Astrocyte (in vitro differentiated cells and primary cell): ENCODE measurements around the gene LEMD2. TPM values are rescaled to one million over a fixed set of nuclear protein-coding genes. Genes with fewer than 3 reads are reported as not detected.

ENCODE experiments used
- DNase-seq: peaks from one replicate; pipeline ENCODE4 v3.0.0-alpha.2; 2010; ENCODE audit warnings: low read depth
- FAIRE-seq: peaks from 2 replicates; lab custom pipeline; 2011; peaks lifted over from hg19 to GRCh38; lab: Jason Lieb, UNC
- H2AFZ ChIP-seq: 2 replicates; pipeline ENCODE4 v1.6.0; 2012; ENCODE audit warnings: low read depth, low read length, inconsistent platforms
- H3K27ac ChIP-seq: 2 replicates; pipeline ENCODE4 v1.5.1; 2011; ENCODE audit warnings: low read depth, low read length, inconsistent platforms
- H3K27me3 ChIP-seq: 2 replicates; pipeline ENCODE4 v1.6.0; 2011; ENCODE audit warnings: low read length, inconsistent platforms; ENCODE audit not compliant: insufficient read depth
- H3K36me3 ChIP-seq: 2 replicates; pipeline ENCODE4 v1.5.1; 2011; ENCODE audit warnings: low read length, inconsistent platforms; ENCODE audit not compliant: insufficient read depth
- H3K4me1 ChIP-seq: 2 replicates; pipeline ENCODE4 v1.5.1; 2011; ENCODE audit warnings: low read length, inconsistent platforms; ENCODE audit not compliant: insufficient read depth
- H3K4me2 ChIP-seq: 2 replicates; pipeline ENCODE4 v1.6.0; 2012; ENCODE audit warnings: low read length, inconsistent platforms
- H3K4me3 ChIP-seq: 2 replicates; pipeline ENCODE4 v1.5.1; 2011; ENCODE audit warnings: low read depth, mild to moderate bottlenecking, low read length, inconsistent platforms; ENCODE audit not compliant: insufficient read depth
- H3K79me2 ChIP-seq: 2 replicates; pipeline ENCODE4 v1.6.0; 2012; ENCODE audit warnings: mild to moderate bottlenecking, low read length, inconsistent platforms; ENCODE audit not compliant: insufficient read depth
- H3K9ac ChIP-seq: 2 replicates; pipeline ENCODE4 v1.6.0; 2012; ENCODE audit warnings: mild to moderate bottlenecking, low read length, inconsistent platforms
- H3K9me3 ChIP-seq: 2 replicates; pipeline ENCODE4 v1.5.1; 2012; ENCODE audit warnings: low read depth, mild to moderate bottlenecking, low read length, inconsistent platforms; ENCODE audit not compliant: insufficient read depth
- H4K20me1 ChIP-seq: 2 replicates; pipeline ENCODE4 v1.6.0; 2012; ENCODE audit warnings: low read length, inconsistent platforms; ENCODE audit not compliant: insufficient read depth
- H3K27ac Mint-ChIP-seq: one replicate; pipeline ENCODE4 v1.8.0; 2021; ENCODE audit warnings: mild to moderate bottlenecking, mixed read lengths; ENCODE audit not compliant: unreplicated experiment
- H3K27me3 Mint-ChIP-seq: one replicate; pipeline ENCODE4 v1.8.0; 2021; ENCODE audit warnings: low read depth, mixed read lengths; ENCODE audit not compliant: unreplicated experiment
- H3K36me3 Mint-ChIP-seq: one replicate; pipeline ENCODE4 v1.8.0; 2021; ENCODE audit warnings: low read depth, mixed read lengths; ENCODE audit not compliant: unreplicated experiment
- H3K4me1 Mint-ChIP-seq: one replicate; pipeline ENCODE4 v1.8.0; 2021; ENCODE audit warnings: low read depth, mixed read lengths; ENCODE audit not compliant: unreplicated experiment
- H3K4me3 Mint-ChIP-seq: one replicate; pipeline ENCODE4 v1.8.0; 2021; ENCODE audit warnings: mild to moderate bottlenecking, moderate library complexity, mixed read lengths; ENCODE audit not compliant: unreplicated experiment
- H3K9me3 Mint-ChIP-seq: one replicate; pipeline ENCODE4 v1.8.0; 2021; ENCODE audit warnings: mild to moderate bottlenecking, mixed read lengths; ENCODE audit not compliant: unreplicated experiment
- EZH2 ChIP-seq: IDR thresholded peaks from 2 replicates; pipeline ENCODE4 v1.6.1; 2012; ENCODE audit warnings: mild to moderate bottlenecking, low read length, inconsistent platforms; ENCODE audit not compliant: insufficient read depth
- total RNA-seq: library from RNA; stranded (reverse); gene quantifications from 2 replicates; pipeline ENCODE4 v1.2.1, GENCODE V29; 2021
- TF ChIP-seq, protein P1 (sequence below): IDR thresholded peaks from 2 replicates; pipeline ENCODE4 v1.5.1; 2011; ENCODE audit warnings: low read depth, mild to moderate bottlenecking, inconsistent platforms, low read length, moderate library complexity; ENCODE audit not compliant: insufficient read depth

The LEMD2 gene
- total RNA-seq, 1 donor from 2014 or later: 62.2 TPM

DNA sequence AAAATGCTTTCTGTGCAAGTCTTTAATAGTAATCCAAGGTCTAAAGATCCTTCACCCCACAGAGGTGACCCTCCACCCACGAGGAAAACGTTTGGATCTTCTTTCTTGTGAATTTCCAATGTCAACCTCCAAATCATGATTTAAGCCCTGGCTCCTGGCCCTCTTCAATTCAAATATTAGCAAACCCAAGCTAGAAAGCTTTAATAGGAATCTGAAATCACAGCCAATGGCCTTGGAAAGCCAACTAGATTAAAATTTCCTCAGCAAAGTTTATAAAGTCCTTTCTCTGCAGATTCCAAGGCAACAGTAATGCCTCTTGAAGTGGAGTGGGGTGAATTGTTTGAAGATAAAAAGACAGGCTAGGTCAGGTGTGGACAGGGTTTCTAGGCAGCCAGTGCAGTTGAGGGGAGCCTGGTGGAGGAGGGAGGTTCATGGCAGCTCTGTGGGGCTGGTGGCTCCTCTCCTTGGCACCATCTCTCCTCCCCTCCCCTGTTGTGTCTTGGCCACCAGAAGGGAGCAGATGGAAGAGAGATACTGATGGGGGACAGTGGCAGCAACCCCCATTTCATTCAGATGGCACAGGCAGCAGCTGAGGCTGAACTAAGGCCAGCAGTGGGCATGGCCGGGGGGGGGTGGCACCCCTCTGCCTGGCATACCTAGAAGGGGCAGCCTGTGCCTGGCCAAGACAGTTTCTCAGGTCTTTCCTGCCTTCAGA, 65.4 kb downstream of the LEMD2 start:
- no peak overlapping the region for H3K9ac ChIP-seq
- no peak for FAIRE-seq
- no peaks in the 10 kb centered on the region for H3K4me1 ChIP-seq
- Mint-ChIP-seq H3K4me3 (no peak overlapping the region), H3K27me3 (peaks cover 52% of the 10 kb centered on the region), H3K27ac (no peak overlapping the region), H3K4me1 (no peaks in the 10 kb centered on the region), H3K9me3 (peaks cover 2% of the 10 kb centered on the region), H3K36me3 (peaks cover 4% of the 10 kb centered on the region)
- H3K27ac ChIP-seq: no peak overlapping the region
- H3K27me3 ChIP-seq: peaks cover 57% of the 10 kb centered on the region
- H3K4me2 ChIP-seq: no peak overlapping the region
- H3K79me2 ChIP-seq: no peaks in the 10 kb centered on the region
- no peak overlapping the region for H3K4me3 ChIP-seq
- TF ChIP-seq, protein P1, sequence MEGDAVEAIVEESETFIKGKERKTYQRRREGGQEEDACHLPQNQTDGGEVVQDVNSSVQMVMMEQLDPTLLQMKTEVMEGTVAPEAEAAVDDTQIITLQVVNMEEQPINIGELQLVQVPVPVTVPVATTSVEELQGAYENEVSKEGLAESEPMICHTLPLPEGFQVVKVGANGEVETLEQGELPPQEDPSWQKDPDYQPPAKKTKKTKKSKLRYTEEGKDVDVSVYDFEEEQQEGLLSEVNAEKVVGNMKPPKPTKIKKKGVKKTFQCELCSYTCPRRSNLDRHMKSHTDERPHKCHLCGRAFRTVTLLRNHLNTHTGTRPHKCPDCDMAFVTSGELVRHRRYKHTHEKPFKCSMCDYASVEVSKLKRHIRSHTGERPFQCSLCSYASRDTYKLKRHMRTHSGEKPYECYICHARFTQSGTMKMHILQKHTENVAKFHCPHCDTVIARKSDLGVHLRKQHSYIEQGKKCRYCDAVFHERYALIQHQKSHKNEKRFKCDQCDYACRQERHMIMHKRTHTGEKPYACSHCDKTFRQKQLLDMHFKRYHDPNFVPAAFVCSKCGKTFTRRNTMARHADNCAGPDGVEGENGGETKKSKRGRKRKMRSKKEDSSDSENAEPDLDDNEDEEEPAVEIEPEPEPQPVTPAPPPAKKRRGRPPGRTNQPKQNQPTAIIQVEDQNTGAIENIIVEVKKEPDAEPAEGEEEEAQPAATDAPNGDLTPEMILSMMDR: no peak
- no peak for TF ChIP-seq EZH2
- H3K9me3 ChIP-seq: no peaks in the 10 kb centered on the region
- no peak overlapping the region for H2AFZ ChIP-seq
- H4K20me1 ChIP-seq: no peaks in the 10 kb centered on the region
- DNase-seq: no peak
- H3K36me3 ChIP-seq: no peaks in the 10 kb centered on the region

- no peak overlapping the region for H2AFZ ChIP-seq
- peaks cover 52% of the 10 kb centered on the region for H3K27me3 ChIP-seq
- no peaks in the 10 kb centered on the region for H4K20me1 ChIP-seq
- H3K9me3 ChIP-seq: no peaks in the 10 kb centered on the region
- H3K4me3 ChIP-seq: no peak overlapping the region
- Mint-ChIP-seq H3K4me3 (no peak overlapping the region), H3K27ac (no peak overlapping the region), H3K36me3 (peaks cover 4% of the 10 kb centered on the region), H3K9me3 (no peaks in the 10 kb centered on the region), H3K27me3 (peaks cover 45% of the 10 kb centered on the region), H3K4me1 (no peaks in the 10 kb centered on the region)
- TF ChIP-seq, protein P1: no peak
- no peak for TF ChIP-seq EZH2
- H3K4me1 ChIP-seq: no peaks in the 10 kb centered on the region
- no peak overlapping the region for H3K4me2 ChIP-seq
- H3K36me3 ChIP-seq: no peaks in the 10 kb centered on the region
- FAIRE-seq: no peak
- DNase-seq: no peak
- no peaks in the 10 kb centered on the region for H3K79me2 ChIP-seq
- no peak overlapping the region for H3K27ac ChIP-seq
- H3K9ac ChIP-seq: no peak overlapping the region
These were observed 66.8 kb downstream of the LEMD2 start for GRCh38 chr6:33722103-33722623.

DNA sequence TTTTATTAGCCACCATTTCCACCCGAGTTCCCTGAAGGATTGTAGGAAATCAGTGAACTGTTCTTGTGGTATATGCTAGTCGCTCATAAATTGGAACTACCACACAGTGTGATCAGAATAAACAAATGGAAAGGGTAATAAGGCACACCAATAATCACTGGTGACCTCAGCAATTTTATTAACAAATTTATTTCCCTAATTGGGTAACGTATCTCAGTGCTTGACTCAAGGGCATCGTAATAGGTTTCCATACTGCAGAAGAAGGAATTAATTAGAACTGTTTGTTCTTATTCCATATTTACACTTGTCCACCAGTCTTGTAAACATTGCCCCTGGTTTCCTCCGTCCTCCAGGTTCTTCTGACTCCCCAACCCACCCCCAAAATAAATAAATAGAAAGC, 67.4 kb downstream of the LEMD2 start:
- Mint-ChIP-seq H3K4me1 (no peaks in the 10 kb centered on the region), H3K36me3 (peaks cover 4% of the 10 kb centered on the region), H3K27ac (no peak overlapping the region), H3K4me3 (no peak overlapping the region), H3K9me3 (no peaks in the 10 kb centered on the region), H3K27me3 (peaks cover 42% of the 10 kb centered on the region)
- FAIRE-seq (no peak), DNase-seq (no peak)
- no peak for TF ChIP-seq EZH2
- no peaks in the 10 kb centered on the region for H3K9me3 ChIP-seq
- no peak overlapping the region for H2AFZ ChIP-seq
- H3K36me3 ChIP-seq: no peaks in the 10 kb centered on the region
- H3K9ac ChIP-seq: no peak overlapping the region
- H3K27ac ChIP-seq: no peak overlapping the region
- peaks cover 52% of the 10 kb centered on the region for H3K27me3 ChIP-seq
- H3K4me3 ChIP-seq: no peak overlapping the region
- H3K4me2 ChIP-seq: no peak overlapping the region
- H3K79me2 ChIP-seq: no peaks in the 10 kb centered on the region
- H4K20me1 ChIP-seq: no peaks in the 10 kb centered on the region
- H3K4me1 ChIP-seq: no peaks in the 10 kb centered on the region

Other genes with a start within 250 kb of the LEMD2 start
- 49.4 and 54.8 TPM in 2 replicates for gene BAK1, start 208.9 kb downstream of the LEMD2 start, total RNA-seq
- gene ITPR3, start 167.8 kb downstream of the LEMD2 start, total RNA-seq: 17.7 and 21.3 TPM in 2 replicates
- gene UQCC2, start 77.4 kb downstream of the LEMD2 start, total RNA-seq: 70.2 and 79.1 TPM in 2 replicates
- gene IP6K3, start 42.2 kb downstream of the LEMD2 start, total RNA-seq: 4.5 and 4.6 TPM in 2 replicates
- not detected in 2 replicates for gene MLN, start 14.9 kb upstream of the LEMD2 start, total RNA-seq